ENCODE data around the gene SH3RF3.

DNA sequence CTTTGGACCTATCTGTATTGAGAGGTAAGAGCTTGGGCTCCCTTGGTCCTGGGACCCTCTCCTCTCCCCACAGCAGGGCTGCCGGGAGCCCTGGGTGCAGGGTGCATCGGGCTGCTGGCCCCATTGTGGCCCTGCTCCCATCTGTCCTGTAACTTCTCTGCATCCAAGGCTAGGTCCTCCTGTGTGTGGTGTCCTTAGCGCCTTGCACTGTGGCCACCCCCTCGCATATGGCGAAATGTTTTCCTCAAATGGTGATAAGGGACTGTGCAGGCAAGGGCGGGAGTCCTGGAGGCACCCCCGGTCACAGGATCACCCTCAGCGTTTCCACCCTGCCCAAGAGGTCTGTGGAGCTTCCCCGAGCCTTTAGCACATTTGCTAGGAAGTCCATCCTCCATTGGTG lies 208.2 kb downstream of the SH3RF3 start:
- TF ChIP-seq CTCF (IDR thresholded peaks at IDR 0.05), result no peak
- TF ChIP-seq POLR2A (IDR thresholded peaks at IDR 0.05), result no peak
